Progenitor cell of endocrine pancreas (in vitro differentiated cells): Measurements from ENCODE around the gene ENO4. TPM values are rescaled to one million over a fixed set of nuclear protein-coding genes. Genes with fewer than 3 reads are reported as not detected.

ENCODE experiments used
- DNase-seq: peaks from one replicate; pipeline ENCODE4 v3.0.0; 2021; ENCODE audit warnings: low spot score; ENCODE audit not compliant: unreplicated experiment
- H3K27ac Mint-ChIP-seq: 2 replicates; pipeline ENCODE4 v1.8.0; 2021; ENCODE audit warnings: mild to moderate bottlenecking, moderate library complexity, mixed read lengths
- H3K27me3 Mint-ChIP-seq: 2 replicates; pipeline ENCODE4 v1.8.0; 2021; ENCODE audit warnings: mixed read lengths
- H3K36me3 Mint-ChIP-seq: 2 replicates; pipeline ENCODE4 v1.8.0; 2022; ENCODE audit warnings: mixed read lengths; ENCODE audit not compliant: insufficient read depth
- H3K4me1 Mint-ChIP-seq: 2 replicates; pipeline ENCODE4 v1.8.0; 2021; ENCODE audit warnings: low read depth, mixed read lengths
- H3K4me3 Mint-ChIP-seq: 2 replicates; pipeline ENCODE4 v1.8.0; 2021; ENCODE audit warnings: low read depth, mild to moderate bottlenecking, moderate library complexity, mixed read lengths
- H3K9me3 Mint-ChIP-seq: 2 replicates; pipeline ENCODE4 v1.8.0; 2021; ENCODE audit warnings: low read depth, mixed read lengths
- total RNA-seq: library from RNA; stranded (reverse); gene quantifications from 2 replicates; pipeline ENCODE4 v1.2.1, GENCODE V29; 2021
- TF ChIP-seq, protein P1 (sequence below): fragments of 200-600 bp; sonication (generic); IDR thresholded peaks from one replicate; pipeline ENCODE4 v1.5.0; 2021; ENCODE audit warnings: antibody characterized with exemption, mild to moderate bottlenecking; ENCODE audit not compliant: unreplicated experiment

Gene ENO4
- total RNA-seq, 1 donor from 2014 or later: 2.0 TPM

GRCh38 chr10:116825901-116826300, 23.4 kb upstream of the ENO4 start:
- Mint-ChIP-seq H3K27me3 (peaks cover 2% of the 10 kb centered on the region), H3K36me3 (peaks cover 4% of the 10 kb centered on the region), H3K4me3 (no peak overlapping the region), H3K4me1 (no peaks in the 10 kb centered on the region), H3K9me3 (no peaks in the 10 kb centered on the region), H3K27ac (no peak overlapping the region)
- DNase-seq: no peak
- TF ChIP-seq, protein P1, sequence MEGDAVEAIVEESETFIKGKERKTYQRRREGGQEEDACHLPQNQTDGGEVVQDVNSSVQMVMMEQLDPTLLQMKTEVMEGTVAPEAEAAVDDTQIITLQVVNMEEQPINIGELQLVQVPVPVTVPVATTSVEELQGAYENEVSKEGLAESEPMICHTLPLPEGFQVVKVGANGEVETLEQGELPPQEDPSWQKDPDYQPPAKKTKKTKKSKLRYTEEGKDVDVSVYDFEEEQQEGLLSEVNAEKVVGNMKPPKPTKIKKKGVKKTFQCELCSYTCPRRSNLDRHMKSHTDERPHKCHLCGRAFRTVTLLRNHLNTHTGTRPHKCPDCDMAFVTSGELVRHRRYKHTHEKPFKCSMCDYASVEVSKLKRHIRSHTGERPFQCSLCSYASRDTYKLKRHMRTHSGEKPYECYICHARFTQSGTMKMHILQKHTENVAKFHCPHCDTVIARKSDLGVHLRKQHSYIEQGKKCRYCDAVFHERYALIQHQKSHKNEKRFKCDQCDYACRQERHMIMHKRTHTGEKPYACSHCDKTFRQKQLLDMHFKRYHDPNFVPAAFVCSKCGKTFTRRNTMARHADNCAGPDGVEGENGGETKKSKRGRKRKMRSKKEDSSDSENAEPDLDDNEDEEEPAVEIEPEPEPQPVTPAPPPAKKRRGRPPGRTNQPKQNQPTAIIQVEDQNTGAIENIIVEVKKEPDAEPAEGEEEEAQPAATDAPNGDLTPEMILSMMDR: no peak

DNA sequence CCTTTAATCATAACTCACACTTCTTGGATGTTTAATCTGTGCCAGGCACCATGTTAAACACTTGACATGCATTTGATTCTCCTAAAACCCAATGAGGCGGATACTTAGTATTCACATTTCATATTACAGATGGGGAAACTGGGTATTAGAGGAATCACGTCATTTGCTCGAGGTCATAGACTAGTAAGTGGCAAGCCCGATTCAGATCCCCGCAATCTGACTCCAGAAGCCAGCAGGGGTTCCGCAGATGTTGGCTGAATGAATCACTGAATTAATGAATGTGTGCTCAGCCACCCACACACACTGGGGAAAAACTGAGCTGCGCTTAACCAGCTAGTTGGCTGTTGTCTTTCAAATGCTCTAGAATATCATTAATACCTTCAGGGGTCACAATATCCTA, 22.5 kb upstream of the ENO4 start:
- Mint-ChIP-seq H3K27me3 (peaks cover 5% of the 10 kb centered on the region), H3K4me1 (no peaks in the 10 kb centered on the region), H3K4me3 (no peak overlapping the region), H3K27ac (no peak overlapping the region), H3K9me3 (no peaks in the 10 kb centered on the region), H3K36me3 (peaks cover 7% of the 10 kb centered on the region)
- TF ChIP-seq, protein P1: no peak
- DNase-seq: no peak

DNA sequence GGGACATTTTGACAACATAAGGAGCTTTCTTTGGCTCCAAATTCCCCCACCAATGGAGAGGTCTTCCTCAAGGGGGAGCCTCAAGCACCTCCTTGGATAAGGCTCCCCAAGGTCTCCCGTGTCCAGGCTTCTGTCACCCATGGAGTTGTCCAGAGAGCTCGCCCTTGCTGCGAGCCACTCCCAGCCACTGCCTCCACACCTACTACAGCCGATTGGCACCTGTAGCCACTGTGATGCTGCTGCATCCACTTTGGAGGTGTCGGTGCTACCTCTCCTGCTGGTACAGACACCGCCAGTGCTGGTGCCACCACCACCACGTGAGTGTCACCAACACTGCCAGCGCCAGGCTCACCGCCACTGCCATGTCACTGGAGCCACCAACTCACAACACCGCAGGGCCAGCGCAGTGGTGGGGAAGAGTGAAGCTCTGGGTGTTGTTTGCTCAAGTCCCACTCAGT, 22.1 kb upstream of the ENO4 start:
- no peak for DNase-seq
- Mint-ChIP-seq H3K4me3 (no peak overlapping the region), H3K36me3 (peaks cover 7% of the 10 kb centered on the region), H3K9me3 (no peaks in the 10 kb centered on the region), H3K27ac (no peak overlapping the region), H3K4me1 (no peaks in the 10 kb centered on the region), H3K27me3 (peaks cover 6% of the 10 kb centered on the region)
- TF ChIP-seq, protein P1: no peak

GRCh38 chr10:116828116-116828515, 21.2 kb upstream of the ENO4 start:
- Mint-ChIP-seq H3K9me3 (no peaks in the 10 kb centered on the region), H3K4me1 (no peaks in the 10 kb centered on the region), H3K36me3 (peaks cover 7% of the 10 kb centered on the region), H3K4me3 (no peak overlapping the region), H3K27ac (no peak overlapping the region), H3K27me3 (peaks cover 6% of the 10 kb centered on the region)
- no peak for DNase-seq
- TF ChIP-seq, protein P1: no peak

DNA sequence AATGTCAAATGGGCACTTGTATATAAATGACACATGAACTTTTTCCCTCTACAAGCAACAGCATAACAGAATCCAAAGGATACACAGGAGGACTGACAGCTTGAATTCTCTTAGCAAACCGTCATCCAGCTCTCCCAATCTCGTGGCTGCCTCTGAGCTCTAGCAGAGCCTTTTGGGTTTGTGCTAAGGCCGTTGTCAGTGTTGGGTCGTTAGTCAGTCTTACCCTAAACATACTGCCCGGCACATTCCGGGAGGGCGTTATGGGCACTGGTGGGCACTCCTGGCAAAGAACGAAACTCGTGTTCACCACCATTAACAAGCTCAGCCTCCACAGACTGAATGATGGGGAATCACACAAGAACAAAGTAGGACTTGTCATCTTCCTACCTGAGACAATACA, 19.6 kb upstream of the ENO4 start:
- Mint-ChIP-seq H3K9me3 (no peaks in the 10 kb centered on the region), H3K4me3 (no peak overlapping the region), H3K36me3 (peaks cover 7% of the 10 kb centered on the region), H3K4me1 (peaks cover 11% of the 10 kb centered on the region), H3K27ac (no peak overlapping the region), H3K27me3 (peaks cover 6% of the 10 kb centered on the region)
- TF ChIP-seq, protein P1: no peak
- no peak for DNase-seq
